IMR-90 (cell line): ENCODE data around the gene NEK2. TPM values are rescaled to one million over a fixed set of nuclear protein-coding genes. Genes with fewer than 3 reads are reported as not detected.

Experiments used
- ATAC-seq: fragments of 200-7000 bp; cut with Tn5 transposase; 2 replicates; pipeline ENCODE4 v1.9.1; 2020; ENCODE audit warnings: low read depth, mild to moderate bottlenecking, moderate library complexity
- BruUV-seq: library from RNA; stranded (reverse); fragments of 400-500 nt; replicated peaks from 2 replicates; lab custom pipeline; 2021; lab: Mats Ljungman, UMichigan
- CTCF ChIA-PET: fragments of 300-600 bp; formaldehyde crosslinking; extraction: SDS; loops from one replicate; lab custom pipeline; 2021; ENCODE audit warnings: antibody characterized with exemption; lab: Yijun Ruan, JAX
- POLR2A ChIA-PET: fragments of 300-600 bp; sonication (Branson Sonifier 250); formaldehyde crosslinking; loops from one replicate; lab custom pipeline; 2022; ENCODE audit warnings: antibody characterized with exemption; ENCODE audit not compliant: unreplicated experiment; lab: Charles Lee
- DNase-seq: peaks from one replicate; pipeline ENCODE4 v3.0.0; 2013
- H2AFZ ChIP-seq: replicated peaks from 2 replicates; pipeline ENCODE3; 2013; ENCODE audit warnings: low read length, mild to moderate bottlenecking; ENCODE audit not compliant: poor library complexity
- H2AK5ac ChIP-seq: 2 replicates; pipeline ENCODE4 v1.6.1; 2013; ENCODE audit warnings: low read depth, low read length, inconsistent platforms
- H2AK9ac ChIP-seq: replicated peaks from 2 replicates; pipeline ENCODE3; 2013; ENCODE audit warnings: mild to moderate bottlenecking, low read depth, low read length, moderate library complexity; ENCODE audit not compliant: poor library complexity
- H2BK120ac ChIP-seq: 2 replicates; pipeline ENCODE4 v1.6.1; 2013; ENCODE audit warnings: low read depth, low read length, inconsistent platforms
- H2BK15ac ChIP-seq: 3 replicates; pipeline ENCODE4 v1.6.1; 2013; ENCODE audit warnings: low read depth, low read length, inconsistent platforms
- H2BK20ac ChIP-seq: 2 replicates; pipeline ENCODE4 v1.6.1; 2013; ENCODE audit warnings: low read depth, mild to moderate bottlenecking, inconsistent platforms, low read length, moderate library complexity
- H2BK5ac ChIP-seq: 2 replicates; pipeline ENCODE4 v1.6.1; 2013; ENCODE audit warnings: mild to moderate bottlenecking, low read depth, low read length, inconsistent platforms; ENCODE audit not compliant: poor library complexity, severe bottlenecking
- H3K14ac ChIP-seq: replicated peaks from 2 replicates; pipeline ENCODE4 v1.6.1; 2013; ENCODE audit warnings: low read depth, low read length, inconsistent platforms
- H3K18ac ChIP-seq: 2 replicates; pipeline ENCODE4 v1.6.1; 2013; ENCODE audit warnings: low read depth, low read length, control low read depth
- H3K23ac ChIP-seq: 2 replicates; pipeline ENCODE4 v1.6.1; 2013; ENCODE audit warnings: low read depth, low read length, inconsistent platforms
- H3K27ac ChIP-seq: 2 replicates; pipeline ENCODE4 v1.5.1; 2013; ENCODE audit warnings: mild to moderate bottlenecking, control low read depth, low read length; ENCODE audit not compliant: insufficient read depth
- H3K27me3 ChIP-seq: 2 replicates; pipeline ENCODE4 v1.6.1; 2013; ENCODE audit warnings: low read length; ENCODE audit not compliant: control insufficient read depth, insufficient read depth
- H3K36me3 ChIP-seq: 2 replicates; pipeline ENCODE4 v1.6.1; 2013; ENCODE audit warnings: low read length, mixed read lengths; ENCODE audit not compliant: control insufficient read depth, insufficient read depth
- H3K4ac ChIP-seq: 2 replicates; pipeline ENCODE4 v1.6.1; 2013; ENCODE audit warnings: low read depth, low read length, inconsistent platforms
- H3K4me1 ChIP-seq: 2 replicates; pipeline ENCODE4 v1.6.1; 2013; ENCODE audit warnings: low read length, mixed read lengths; ENCODE audit not compliant: control insufficient read depth, insufficient read depth
- H3K4me2 ChIP-seq: 2 replicates; pipeline ENCODE4 v1.6.1; 2013; ENCODE audit warnings: low read depth, mild to moderate bottlenecking, control low read depth, low read length, moderate library complexity
- H3K4me3 ChIP-seq: 2 replicates; pipeline ENCODE4 v1.5.1; 2013; ENCODE audit warnings: low read depth, mild to moderate bottlenecking, control low read depth, low read length, moderate library complexity; ENCODE audit not compliant: insufficient read depth
- H3K56ac ChIP-seq: 2 replicates; pipeline ENCODE4 v1.6.1; 2013; ENCODE audit warnings: low read length, inconsistent platforms; ENCODE audit not compliant: insufficient read depth; ENCODE audit errors: extremely low read depth
- H3K79me1 ChIP-seq, 2 experiments: 2 replicates each; pipeline ENCODE4 v1.6.1; 2013; ENCODE audit warnings: low read length in 2 of 2, inconsistent platforms in 1 of 2, low read depth in 1 of 2
- H3K9ac ChIP-seq: 2 replicates; pipeline ENCODE4 v1.6.1; 2013; ENCODE audit warnings: low read depth, low read length, control low read depth
- H3K9me1 ChIP-seq: 2 replicates; pipeline ENCODE4 v1.6.1; 2013; ENCODE audit warnings: low read length, inconsistent platforms; ENCODE audit not compliant: insufficient read depth
- H3K9me3 ChIP-seq: 2 replicates; pipeline ENCODE4 v1.6.1; 2013; ENCODE audit warnings: low read length; ENCODE audit not compliant: control insufficient read depth, insufficient read depth
- H4K20me1 ChIP-seq: 2 replicates; pipeline ENCODE4 v1.6.1; 2013; ENCODE audit warnings: low read length, inconsistent platforms; ENCODE audit not compliant: insufficient read depth
- H4K5ac ChIP-seq: 2 replicates; pipeline ENCODE4 v1.6.1; 2013; ENCODE audit warnings: mild to moderate bottlenecking, low read depth, low read length, control low read depth
- H4K8ac ChIP-seq, 2 experiments: 2 replicates each; pipeline ENCODE4 v1.6.1; 2013; ENCODE audit warnings: low read depth in 2 of 2, low read length in 2 of 2, control low read depth in 1 of 2, inconsistent platforms in 1 of 2
- H4K91ac ChIP-seq: 2 replicates; pipeline ENCODE4 v1.6.1; 2013; ENCODE audit warnings: low read depth, low read length, inconsistent platforms; ENCODE audit not compliant: insufficient read depth
- CHD1 ChIP-seq: IDR thresholded peaks from 2 replicates; pipeline ENCODE4 v1.6.1; 2012; ENCODE audit warnings: low read depth, low read length, improper control_type of control experiment
- MAFK ChIP-seq: IDR thresholded peaks from 2 replicates; pipeline ENCODE4 v1.6.1; 2012; ENCODE audit warnings: low read depth, low read length, improper control_type of control experiment
- MAZ ChIP-seq: IDR thresholded peaks from 2 replicates; pipeline ENCODE4 v1.6.1; 2012; ENCODE audit warnings: low read depth, mild to moderate bottlenecking, low read length, improper control_type of control experiment, moderate library complexity, borderline replicate concordance
- POLR2A ChIP-seq: IDR thresholded peaks from 2 replicates; pipeline ENCODE4 v1.6.1; 2012; ENCODE audit warnings: mild to moderate bottlenecking, low read depth, low read length
- RFX5 ChIP-seq: IDR thresholded peaks from 2 replicates; pipeline ENCODE4 v1.8.0; 2012; ENCODE audit warnings: low read depth, mild to moderate bottlenecking, low read length, moderate library complexity
- WGBS, 2 experiments: methylation state at CpG; one replicate each; pipeline versions ENCODE4 v1.1.5 to v1.1.7; 2013; ENCODE audit warnings: missing lambda C conversion rate in 2 of 2; ENCODE audit not compliant: insufficient read length in 1 of 2; ENCODE audit errors: extremely low coverage in 2 of 2; 5-methylcytosine and 5-hydroxymethylcytosine counted together
- dilution Hi-C: fragments of 300-500 bp; cut with HindIII; formaldehyde crosslinking; loops from one replicate; pipeline ENCODE4 v1.14.3; 2018; ENCODE audit warnings: low sequenced_read_pairs; ENCODE audit not compliant: unreplicated experiment
- in situ Hi-C: fragments of 300-500 bp; cut with MboI; formaldehyde crosslinking; loops from 3 replicates; pipeline ENCODE4 v1.14.3; 2019; ENCODE audit warnings: low sequenced_read_pairs, inconsistent platforms, mixed read lengths
- intact Hi-C: fragments of 100-400 bp; cut with micrococcal nuclease; formaldehyde crosslinking; loops from 2 replicates; pipeline ENCODE4 v1.10.0; 2022
- polyA plus RNA-seq, 3 experiments: library from polyadenylated mRNA; depleted of rRNA; stranded (reverse); fragments of >200 nt; gene quantifications; 2 replicates each; pipeline ENCODE4 v1.2.3, GENCODE V29; 2012; ENCODE audit warnings: low replicate concordance in 1 of 3
- total RNA-seq: library from RNA; depleted of rRNA; stranded (reverse); fragments of >200 nt; gene quantifications from 2 replicates; pipeline ENCODE4 v1.2.3, GENCODE V29; 2012
- TF ChIP-seq, protein P1 (sequence below): conservative IDR thresholded peaks from 2 replicates; pipeline ENCODE4 v1.5.1; 2012; ENCODE audit warnings: mild to moderate bottlenecking, low read depth, low read length, improper control_type of control experiment
- TF ChIP-seq, protein P2 (sequence below): fragments of 150-350 bp; IDR thresholded peaks from 2 replicates; pipeline ENCODE4 v1.6.1; 2016; ENCODE audit warnings: low read depth, mild to moderate bottlenecking, low read length, moderate library complexity, borderline replicate concordance

NEK2 gene
- total and polyA plus RNA-seq, 2 of the 4 experiments (the other 2 are of a cell fraction): 9.9 to 26.0 TPM

DNA sequence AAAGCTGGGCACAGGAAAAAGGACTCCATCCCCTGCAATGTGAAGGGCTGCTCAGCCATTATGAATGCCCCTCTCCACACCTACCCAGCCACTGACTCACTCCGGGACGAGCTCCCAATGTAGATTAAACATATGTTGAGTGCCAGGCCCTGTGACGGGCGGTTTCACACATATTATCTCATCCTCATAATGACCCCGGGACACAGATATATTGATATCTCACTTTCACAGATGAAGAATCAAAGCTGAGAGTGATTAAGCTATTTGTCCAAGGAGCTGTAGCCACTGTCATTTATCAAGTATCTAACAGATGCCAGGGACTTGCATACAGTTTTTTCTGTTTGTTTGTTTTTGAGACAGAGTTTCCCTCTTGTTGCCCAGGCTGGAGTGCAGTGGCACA lies 61.5 kb downstream of the NEK2 start:
- TF ChIP-seq POLR2A: no peak
- TF ChIP-seq MAZ: no peak
- TF ChIP-seq RFX5: no peak
- TF ChIP-seq MAFK: no peak
- TF ChIP-seq, protein P1, sequence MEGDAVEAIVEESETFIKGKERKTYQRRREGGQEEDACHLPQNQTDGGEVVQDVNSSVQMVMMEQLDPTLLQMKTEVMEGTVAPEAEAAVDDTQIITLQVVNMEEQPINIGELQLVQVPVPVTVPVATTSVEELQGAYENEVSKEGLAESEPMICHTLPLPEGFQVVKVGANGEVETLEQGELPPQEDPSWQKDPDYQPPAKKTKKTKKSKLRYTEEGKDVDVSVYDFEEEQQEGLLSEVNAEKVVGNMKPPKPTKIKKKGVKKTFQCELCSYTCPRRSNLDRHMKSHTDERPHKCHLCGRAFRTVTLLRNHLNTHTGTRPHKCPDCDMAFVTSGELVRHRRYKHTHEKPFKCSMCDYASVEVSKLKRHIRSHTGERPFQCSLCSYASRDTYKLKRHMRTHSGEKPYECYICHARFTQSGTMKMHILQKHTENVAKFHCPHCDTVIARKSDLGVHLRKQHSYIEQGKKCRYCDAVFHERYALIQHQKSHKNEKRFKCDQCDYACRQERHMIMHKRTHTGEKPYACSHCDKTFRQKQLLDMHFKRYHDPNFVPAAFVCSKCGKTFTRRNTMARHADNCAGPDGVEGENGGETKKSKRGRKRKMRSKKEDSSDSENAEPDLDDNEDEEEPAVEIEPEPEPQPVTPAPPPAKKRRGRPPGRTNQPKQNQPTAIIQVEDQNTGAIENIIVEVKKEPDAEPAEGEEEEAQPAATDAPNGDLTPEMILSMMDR: no peak
- TF ChIP-seq, protein P2, sequence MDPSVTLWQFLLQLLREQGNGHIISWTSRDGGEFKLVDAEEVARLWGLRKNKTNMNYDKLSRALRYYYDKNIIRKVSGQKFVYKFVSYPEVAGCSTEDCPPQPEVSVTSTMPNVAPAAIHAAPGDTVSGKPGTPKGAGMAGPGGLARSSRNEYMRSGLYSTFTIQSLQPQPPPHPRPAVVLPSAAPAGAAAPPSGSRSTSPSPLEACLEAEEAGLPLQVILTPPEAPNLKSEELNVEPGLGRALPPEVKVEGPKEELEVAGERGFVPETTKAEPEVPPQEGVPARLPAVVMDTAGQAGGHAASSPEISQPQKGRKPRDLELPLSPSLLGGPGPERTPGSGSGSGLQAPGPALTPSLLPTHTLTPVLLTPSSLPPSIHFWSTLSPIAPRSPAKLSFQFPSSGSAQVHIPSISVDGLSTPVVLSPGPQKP: no peak
- no peak for TF ChIP-seq CHD1
- H3K27ac ChIP-seq: peak overlapping the region; percentile 24; the same call in 1 of the 2 replicates
- no peaks in the 10 kb centered on the region for H3K9me3 ChIP-seq
- 0 out of 2 replicates have a peak overlapping the region, but pooled peaks have one; percentile 0 for H4K5ac ChIP-seq
- no peak for DNase-seq
- peak overlapping the region; percentile 52; the same call in 1 of the 2 replicates for H4K91ac ChIP-seq
- H3K56ac ChIP-seq: no peak overlapping the region
- WGBS, 2 experiments: no CpG with 5 or more reads among the region's 5 CpGs
- dilution Hi-C loops: no loop called here
- no peaks in the 10 kb centered on the region for H4K20me1 ChIP-seq
- H3K9me1 ChIP-seq: peaks cover 13% of the 10 kb centered on the region
- in situ Hi-C loops: no loop called here
- peak overlapping the region; percentile 3 for H3K18ac ChIP-seq
- H3K79me1 ChIP-seq: no peaks in the 10 kb centered on the region
- H3K14ac ChIP-seq: peak overlapping the region; percentile 74
- H3K9ac ChIP-seq: no peak overlapping the region
- peak overlapping the region; percentile 68; the same call in 1 of the 2 replicates for H3K4ac ChIP-seq
- no TSS peak for BruUV-seq
- peak overlapping the region; percentile 79 for H2AK9ac ChIP-seq
- intact Hi-C loops: loop anchor here (1.0 kb wide), 1 partner anchor 35 kb away; the partner anchor contains the start of gene SLC30A1
- no peak overlapping the region for H3K23ac ChIP-seq
- H3K4me2 ChIP-seq: no peak overlapping the region
- POLR2A ChIA-PET: interaction anchor here (0.5 kb wide), 1 partner anchor 264 kb away, joined by 3 read pairs; no protein-coding TSS in a partner anchor
- no peaks in the 10 kb centered on the region for H3K36me3 ChIP-seq
- H3K27me3 ChIP-seq: no peaks in the 10 kb centered on the region
- ATAC-seq: no peak
- peak overlapping the region; percentile 80 for H2BK120ac ChIP-seq
- H2BK15ac ChIP-seq: peak overlapping the region; percentile 64; the same call in 1 of the 3 replicates
- H3K4me3 ChIP-seq: no peak overlapping the region
- H2AK5ac ChIP-seq: peak overlapping the region; percentile 72
- CTCF ChIA-PET: interaction anchor here (0.5 to 1.0 kb wide), 3 partner anchors 24 to 1094 kb away, joined by 3 to 5 read pairs (median 4); no protein-coding TSS in a partner anchor
- H4K8ac ChIP-seq: peak overlapping the region in 1 of 2 experiments; percentile 57; a peak in 1 of 4 replicates
- H3K4me1 ChIP-seq: peaks cover 9% of the 10 kb centered on the region
- peak overlapping the region; percentile 50 for H2BK5ac ChIP-seq
- peak overlapping the region; percentile 29; the same call in 1 of the 2 replicates for H2BK20ac ChIP-seq
- no peak overlapping the region for H2AFZ ChIP-seq
